GM19467 (cell line): ENCODE measurements around the gene PDE6H.

Experiments
- ATAC-seq: cut with Tn5 transposase; IDR thresholded peaks from one replicate; pipeline ENCODE4 v1.9.1; 2021; ENCODE audit warnings: mild to moderate bottlenecking, moderate library complexity; ENCODE audit not compliant: unreplicated experiment

Gene PDE6H

GRCh38 chr12:14972816-14973215 lies at the start of gene PDE6H:
Gene PDE6H, plus strand, starts transcription at chr12:14973042. Its CDS starts 4,971 bp downstream, at chr12:14978013.
- no peak for ATAC-seq

DNA sequence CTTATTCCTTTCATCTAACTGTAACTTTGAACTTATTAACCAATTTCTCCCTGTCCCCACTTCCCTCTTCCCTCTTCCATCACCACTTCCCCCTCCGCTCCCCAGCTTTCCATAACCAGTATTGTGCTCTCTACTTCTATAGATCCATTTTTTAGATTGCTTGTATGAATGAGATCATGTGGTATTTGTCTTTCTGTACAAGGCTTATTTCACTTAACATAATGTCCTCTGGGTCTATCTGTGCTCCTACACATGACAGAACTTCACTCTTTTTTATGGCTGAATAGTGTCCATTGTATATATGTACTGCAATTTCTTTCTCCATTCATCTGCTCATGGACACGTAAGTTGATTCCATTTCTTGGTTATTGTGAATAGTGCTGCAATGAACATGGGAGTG lies 48.9 kb upstream of the PDE6H start:
- ATAC-seq, result no peak

- ATAC-seq, result no peak
Measured at GRCh38 chr12:14924541-14924940, 48.3 kb upstream of the PDE6H start.

- no peak for ATAC-seq
Measured at GRCh38 chr12:14927267-14927666, 45.6 kb upstream of the PDE6H start.

DNA sequence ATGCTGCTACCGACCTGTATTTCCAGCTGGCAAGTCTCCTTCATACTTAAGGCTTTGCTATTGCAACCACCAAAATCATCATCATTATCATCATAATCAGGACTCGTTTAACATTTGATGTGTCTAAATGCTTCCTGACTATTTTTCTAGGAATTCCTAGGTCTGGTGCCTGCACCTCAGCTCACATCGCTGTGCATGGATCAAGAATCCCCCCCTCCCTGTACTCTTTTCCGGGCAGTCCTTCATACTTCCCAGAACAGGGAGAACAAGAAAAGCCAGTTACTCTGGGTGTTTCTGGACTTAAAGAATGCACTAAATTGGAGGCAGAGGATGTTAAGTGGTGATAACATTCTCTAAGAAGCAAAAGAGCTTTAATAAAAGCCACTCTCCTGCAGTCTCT lies 43.9 kb upstream of the PDE6H start:
- ATAC-seq, result no peak

DNA sequence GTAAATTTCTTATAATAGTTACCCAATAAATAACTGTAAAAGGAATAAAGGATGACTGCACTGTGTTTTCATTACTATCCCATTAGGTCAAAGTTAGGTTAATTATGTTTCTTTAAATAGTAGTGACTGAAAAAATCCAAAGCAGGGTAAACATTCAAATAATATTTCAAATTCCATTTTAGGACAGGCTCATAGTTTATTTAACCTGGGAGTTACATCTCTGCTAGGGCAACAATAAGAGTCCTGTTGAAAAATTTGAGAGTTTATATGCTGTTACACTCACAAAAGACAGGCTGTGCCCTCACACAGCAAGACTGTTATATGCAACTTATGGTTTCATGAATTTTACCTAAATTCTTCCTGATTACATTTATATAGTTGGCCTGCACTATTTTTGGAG lies 42.5 kb upstream of the PDE6H start:
- ATAC-seq, result no peak

- ATAC-seq, result no peak
Measured at GRCh38 chr12:14931359-14931758, 41.5 kb upstream of the PDE6H start.

- no peak for ATAC-seq
Measured at GRCh38 chr12:14931791-14932560, 40.9 kb upstream of the PDE6H start.

GRCh38 chr12:14934511-14934910 lies 38.3 kb upstream of the PDE6H start:
- no peak for ATAC-seq

DNA sequence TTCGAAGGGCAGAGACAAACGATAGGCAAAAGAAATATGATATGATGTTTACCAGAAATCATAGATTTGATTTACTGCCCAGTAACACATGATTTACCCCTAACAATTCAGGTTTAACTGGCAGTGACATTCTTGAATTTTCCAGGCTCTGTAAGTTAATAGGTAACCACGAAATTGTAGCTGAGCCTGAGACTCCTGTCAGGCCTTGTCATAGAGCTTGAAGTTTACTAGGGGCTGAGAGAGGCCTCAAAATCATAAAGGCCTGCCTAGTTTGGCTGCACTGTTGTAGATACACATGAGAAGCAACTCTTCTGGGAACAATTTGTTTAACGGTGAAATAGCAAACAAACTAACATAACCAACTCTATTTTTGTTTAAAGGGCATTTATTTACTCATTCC lies 37.8 kb upstream of the PDE6H start:
- ATAC-seq, result no peak

- no peak for ATAC-seq
Measured at GRCh38 chr12:14936224-14936861, 36.5 kb upstream of the PDE6H start.

GRCh38 chr12:14937014-14937413 lies 35.8 kb upstream of the PDE6H start:
- ATAC-seq, result no peak

DNA sequence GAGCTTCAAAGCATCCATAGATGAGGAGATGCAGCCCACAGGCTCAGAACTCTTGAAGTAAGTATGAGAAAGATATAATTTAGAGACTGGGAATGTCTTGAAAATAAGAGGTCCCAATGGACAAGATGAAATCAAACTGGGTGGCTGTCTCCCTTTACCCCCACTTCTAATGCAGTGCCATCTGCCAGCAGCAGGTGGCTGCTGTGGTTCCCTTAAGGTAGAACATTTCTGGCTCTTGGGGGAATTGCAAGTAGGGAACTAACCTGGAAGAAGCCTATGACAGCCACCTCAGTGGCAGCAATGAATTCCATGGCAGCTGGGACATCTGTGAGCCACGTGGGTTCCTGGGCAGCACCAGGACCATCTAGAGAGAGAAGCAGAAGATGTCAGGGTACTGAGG lies 35.2 kb upstream of the PDE6H start:
- no peak for ATAC-seq

DNA sequence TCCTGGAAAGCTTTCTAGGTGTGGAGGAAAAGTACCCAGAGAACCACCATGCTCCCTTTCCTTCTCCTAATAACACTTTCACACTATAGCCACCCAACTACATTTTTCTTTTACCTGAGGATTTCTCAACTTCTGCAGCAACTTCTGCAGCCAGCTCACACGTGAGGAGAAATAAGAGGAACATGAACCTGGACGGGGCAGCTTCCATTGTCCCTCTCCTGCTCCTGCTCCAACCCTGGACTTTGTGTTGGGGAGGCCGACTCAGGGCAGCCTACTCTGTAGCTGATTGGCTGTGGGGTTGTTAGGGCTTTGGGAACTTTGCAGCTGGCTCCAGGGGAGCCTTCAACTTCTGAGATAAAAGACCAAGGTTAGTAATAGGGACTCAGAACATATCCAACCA lies 34.5 kb upstream of the PDE6H start, which contains the start of gene ERP27:
Gene ERP27, minus strand, starts transcription at position 237 of the 400 bp plus-strand sequence. Its CDS starts 29 bp downstream, at position 208.
- ATAC-seq, result no peak

- no peak for ATAC-seq
Measured at GRCh38 chr12:14941369-14941768, 31.5 kb upstream of the PDE6H start.

DNA sequence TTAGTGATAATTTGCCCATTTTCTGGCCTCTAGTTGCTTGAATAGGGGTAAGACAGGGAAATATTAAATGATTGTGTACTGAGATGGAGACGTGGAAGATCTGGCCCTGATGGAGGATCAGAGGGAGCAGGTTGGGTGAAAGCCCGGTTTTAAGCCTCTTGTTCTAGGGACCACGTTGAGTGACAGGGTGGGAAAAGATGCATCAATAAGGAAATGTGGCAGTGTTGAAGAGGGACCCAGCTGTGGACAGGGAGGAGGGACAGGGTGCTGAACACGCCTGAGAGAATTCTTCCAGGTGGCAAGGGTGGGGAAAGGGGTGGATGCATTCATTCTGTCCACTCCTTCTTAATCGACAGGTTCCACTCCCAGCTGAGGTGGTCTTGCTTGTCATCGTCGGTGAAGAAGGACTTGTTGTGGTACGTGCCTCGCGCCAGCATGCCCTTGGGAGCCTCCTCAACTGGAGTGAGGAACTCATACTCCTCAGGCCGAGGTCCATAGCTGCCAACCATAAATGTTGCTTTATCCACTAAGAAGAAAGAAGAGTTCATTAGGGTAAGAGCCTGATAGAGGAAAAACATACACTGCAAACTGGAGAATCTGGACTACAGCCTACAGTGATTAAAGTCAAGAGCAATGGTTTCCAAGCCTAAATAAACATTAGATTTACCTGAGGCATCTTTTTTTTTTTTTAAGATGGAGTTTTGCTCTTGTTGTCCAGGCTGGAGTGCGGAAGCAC lies 30.5 kb upstream of the PDE6H start:
- no peak for ATAC-seq

GRCh38 chr12:14946162-14946561 lies 26.7 kb upstream of the PDE6H start:
- ATAC-seq, result no peak

GRCh38 chr12:14946861-14947260 lies 26.0 kb upstream of the PDE6H start:
- no peak for ATAC-seq

DNA sequence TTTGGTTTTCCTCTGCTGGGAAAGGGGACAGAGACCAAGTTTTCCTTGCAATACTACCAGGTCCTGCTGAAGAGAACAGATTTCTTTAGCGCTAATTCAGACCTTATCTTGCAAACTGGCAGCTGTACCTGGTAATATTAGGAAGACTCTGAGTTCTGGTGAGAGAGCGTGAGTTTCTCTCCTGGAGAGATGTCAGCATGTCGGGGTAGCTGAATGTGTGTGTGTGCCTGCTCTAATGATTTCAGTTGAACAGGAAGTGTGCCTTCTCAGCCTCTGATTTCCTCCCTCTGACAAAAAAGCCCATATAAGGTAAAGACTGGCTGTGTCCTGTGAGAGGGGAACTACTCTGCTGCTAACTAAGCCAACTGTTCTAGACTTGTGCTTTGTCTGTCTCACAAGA lies 24.2 kb upstream of the PDE6H start:
- peak; percentile 91 for ATAC-seq

- ATAC-seq, result no peak
Measured at GRCh38 chr12:14949631-14950030, 23.2 kb upstream of the PDE6H start.

DNA sequence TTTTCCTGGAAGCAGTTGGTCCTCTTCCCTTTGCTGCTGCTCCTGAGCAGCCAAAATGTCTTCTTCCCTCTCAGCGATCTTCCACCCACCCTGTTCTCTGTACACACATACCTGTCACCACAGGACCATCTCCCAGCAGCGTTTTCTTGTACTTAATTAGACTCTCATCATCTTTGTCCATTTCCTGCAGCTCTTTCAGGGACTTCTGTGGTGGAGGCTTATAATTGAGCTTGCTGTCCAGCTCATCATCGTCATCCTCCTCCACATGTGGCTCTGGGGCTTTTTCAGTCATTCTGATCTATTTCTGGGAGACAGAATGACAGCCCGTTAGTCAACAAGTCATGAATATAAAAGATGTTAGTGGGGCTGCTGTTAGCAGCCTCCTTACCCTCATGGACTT lies 22.4 kb upstream of the PDE6H start:
- no peak for ATAC-seq
